HepG2 (cell line): ENCODE results near the gene HNRNPA2B1. TPM values are rescaled to one million over a fixed set of nuclear protein-coding genes. Genes with fewer than 3 reads are reported as not detected.

Experiments
- AHDC1 ChIP-seq: sonication (generic); formaldehyde crosslinking; IDR thresholded peaks from 2 replicates; pipeline ENCODE4 v1.5.1; 2020; ENCODE audit warnings: mild to moderate bottlenecking, missing genetic modification reagents, borderline replicate concordance
- BORCS8-MEF2B ChIP-seq: sonication (generic); formaldehyde crosslinking; IDR thresholded peaks from 2 replicates; pipeline ENCODE4 v1.8.0; 2022; ENCODE audit warnings: mild to moderate bottlenecking, missing genetic modification reagents
- E2F1 ChIP-seq: sonication (generic); formaldehyde crosslinking; IDR thresholded peaks from 2 replicates; pipeline ENCODE4 v1.5.0; 2020; ENCODE audit warnings: missing genetic modification reagents
- FOSL2 ChIP-seq: sonication (generic); formaldehyde crosslinking; IDR thresholded peaks from 2 replicates; pipeline ENCODE4 v1.4.0; 2020; ENCODE audit warnings: missing genetic modification reagents
- IRF9 ChIP-seq: sonication (generic); formaldehyde crosslinking; IDR thresholded peaks from 2 replicates; pipeline ENCODE4 v1.8.0; 2022; ENCODE audit warnings: missing genetic modification reagents, mild to moderate bottlenecking, borderline replicate concordance
- JUNB ChIP-seq: sonication (generic); formaldehyde crosslinking; IDR thresholded peaks from 2 replicates; pipeline ENCODE4 v1.8.0; 2022; ENCODE audit warnings: missing genetic modification reagents, mild to moderate bottlenecking, borderline replicate concordance
- LRRFIP1 ChIP-seq: sonication (generic); formaldehyde crosslinking; conservative IDR thresholded peaks from 2 replicates; pipeline ENCODE4 v1.4.0; 2020; ENCODE audit warnings: missing genetic modification reagents
- MTA3 ChIP-seq: sonication (generic); formaldehyde crosslinking; IDR thresholded peaks from 2 replicates; pipeline ENCODE4 v1.4.0; 2020; ENCODE audit warnings: missing genetic modification reagents
- NFKB2 ChIP-seq: sonication (generic); formaldehyde crosslinking; IDR thresholded peaks from 2 replicates; pipeline ENCODE4 v1.4.0; 2020; ENCODE audit warnings: missing genetic modification reagents, borderline replicate concordance
- REPIN1 ChIP-seq: sonication (generic); formaldehyde crosslinking; IDR thresholded peaks from 2 replicates; pipeline ENCODE4 v1.8.0; 2022; ENCODE audit warnings: missing genetic modification reagents, low read depth, mild to moderate bottlenecking, borderline replicate concordance
- SALL2 ChIP-seq: sonication (generic); formaldehyde crosslinking; IDR thresholded peaks from 2 replicates; pipeline ENCODE4 v1.8.1; 2023; ENCODE audit warnings: mild to moderate bottlenecking, missing genetic modification reagents, inconsistent platforms
- SRSF4 ChIP-seq: fragments of 200-400 bp; formaldehyde crosslinking; IDR thresholded peaks from one replicate; pipeline ENCODE4 v1.6.1; 2018; ENCODE audit warnings: mild to moderate bottlenecking, low read depth, low read length, moderate library complexity; ENCODE audit not compliant: poor library complexity, severe bottlenecking
- TBX2 ChIP-seq: sonication (generic); formaldehyde crosslinking; IDR thresholded peaks from 2 replicates; pipeline ENCODE4 v1.5.0; 2020; ENCODE audit warnings: missing genetic modification reagents, mild to moderate bottlenecking, borderline replicate concordance
- ZNF614 ChIP-seq: IDR thresholded peaks from 2 replicates; pipeline ENCODE4 v1.6.1; 2018; ENCODE audit warnings: missing biosample characterization, missing genetic modification reagents, inconsistent platforms, borderline replicate concordance
- polyA plus RNA-seq, 8 experiments: library from polyadenylated mRNA; depleted of rRNA in 3 of 8; stranded (reverse) in 7 of 8; unstranded in 1 of 8; fragments of >200 nt; fragmentation: Illumina TruSeq in 4 of 8; extraction: Trizol in 4 of 8; gene quantifications; 2 replicates each; pipeline versions ENCODE4 v1.2.1 to v1.2.3, GENCODE V29; 2011 to 2016; ENCODE audit warnings: low read depth in 4 of 8, missing spikeins in 1 of 8, mixed read lengths in 1 of 8; ENCODE audit not compliant: insufficient read depth in 1 of 8
- total RNA-seq, 5 experiments: library from RNA; depleted of rRNA; stranded (reverse); fragments of >200 nt; fragmentation: Illumina TruSeq; extraction: Trizol; gene quantifications; 2 replicates each; pipeline ENCODE4 v1.2.3, GENCODE V29; 2016; ENCODE audit warnings: low read depth in 1 of 5
- TF ChIP-seq, protein P1 (sequence below): sonication (generic); formaldehyde crosslinking; IDR thresholded peaks from 2 replicates; pipeline ENCODE4 v1.8.0; 2022; ENCODE audit warnings: mild to moderate bottlenecking, missing genetic modification reagents, moderate library complexity

Gene HNRNPA2B1
- total and polyA plus RNA-seq, 2 of the 13 experiments (the other 11 are each of a cell fraction or from before 2014, with no cell fraction given): 193 to 412 TPM

DNA sequence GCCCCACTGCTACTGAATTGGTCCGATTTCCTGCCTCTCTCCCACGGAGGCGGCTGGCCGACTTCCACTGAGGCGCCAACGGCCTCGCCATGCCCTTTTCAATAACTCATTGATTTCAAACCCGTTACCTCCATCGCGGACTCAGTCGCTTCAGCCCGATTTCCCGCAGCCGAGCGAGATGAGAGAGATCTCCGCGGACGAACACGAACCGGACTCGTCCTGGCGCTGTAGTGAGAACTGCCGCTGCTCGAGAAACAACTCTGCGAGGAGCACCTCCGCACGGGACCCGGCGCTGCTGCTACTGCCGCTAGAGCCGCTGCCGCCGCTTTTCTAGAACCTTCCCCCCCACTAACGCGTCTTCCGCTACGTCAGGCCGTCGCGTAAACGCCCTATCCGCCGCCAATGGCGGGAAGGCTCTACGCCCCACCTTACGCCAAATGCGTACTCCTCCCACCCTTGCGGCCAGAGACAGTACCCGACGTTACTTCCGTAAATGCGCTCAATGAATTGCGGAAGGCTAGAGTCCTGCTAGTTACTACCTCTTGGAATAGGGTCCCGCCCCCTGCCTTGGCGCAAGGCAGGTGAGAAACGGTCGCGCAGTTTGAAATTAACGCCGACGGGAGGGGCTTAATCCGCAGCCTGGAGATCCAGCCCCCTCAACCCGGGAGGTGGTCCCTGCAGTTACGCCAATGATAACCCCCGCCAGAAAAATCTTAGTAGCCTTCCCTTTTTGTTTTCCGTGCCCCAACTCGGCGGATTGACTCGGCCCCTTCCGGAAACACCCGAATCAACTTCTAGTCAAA is at the start of gene HNRNPA2B1 (continued):
- TF ChIP-seq AHDC1 (CRISPR knock-in tag) (no peak), E2F1 (CRISPR knock-in tag) (peak; percentile 77; the same call in 1 of the 2 replicates), ZNF614 (CRISPR knock-in tag) (peak; percentile 79; the same call in 1 of the 2 replicates), LRRFIP1 (CRISPR knock-in tag) (no peak), REPIN1 (peak; percentile 89), NFKB2 (CRISPR knock-in tag) (peak; percentile 74; the same call in 1 of the 2 replicates), IRF9 (CRISPR knock-in tag) (peak; percentile 57; the same call in 1 of the 2 replicates), FOSL2 (CRISPR knock-in tag) (peak; percentile 30; the same call in 1 of the 2 replicates), MTA3 (no peak), JUNB (CRISPR knock-in tag) (no peak), TBX2 (CRISPR knock-in tag) (peak; percentile 83), SRSF4 (peak; percentile 10), SALL2 (CRISPR knock-in tag) (peak; percentile 65), BORCS8-MEF2B (CRISPR knock-in tag) (peak; percentile 79)
- TF ChIP-seq, protein P1, sequence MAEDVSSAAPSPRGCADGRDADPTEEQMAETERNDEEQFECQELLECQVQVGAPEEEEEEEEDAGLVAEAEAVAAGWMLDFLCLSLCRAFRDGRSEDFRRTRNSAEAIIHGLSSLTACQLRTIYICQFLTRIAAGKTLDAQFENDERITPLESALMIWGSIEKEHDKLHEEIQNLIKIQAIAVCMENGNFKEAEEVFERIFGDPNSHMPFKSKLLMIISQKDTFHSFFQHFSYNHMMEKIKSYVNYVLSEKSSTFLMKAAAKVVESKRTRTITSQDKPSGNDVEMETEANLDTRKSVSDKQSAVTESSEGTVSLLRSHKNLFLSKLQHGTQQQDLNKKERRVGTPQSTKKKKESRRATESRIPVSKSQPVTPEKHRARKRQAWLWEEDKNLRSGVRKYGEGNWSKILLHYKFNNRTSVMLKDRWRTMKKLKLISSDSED (CRISPR knock-in tag): no peak
